ENCODE results near the gene EXOC6. TPM values are rescaled to one million over a fixed set of nuclear protein-coding genes. Genes with fewer than 3 reads are reported as not detected.
"Not testable (repeated sequence)": the region's sequence is repeated elsewhere in the genome, so short reads cannot be mapped to it uniquely, and the experiment has no call there.

The EXOC6 gene
- total and polyA plus RNA-seq, 11 donors = 5.8 to 12.3 (median 9.9) TPM

DNA sequence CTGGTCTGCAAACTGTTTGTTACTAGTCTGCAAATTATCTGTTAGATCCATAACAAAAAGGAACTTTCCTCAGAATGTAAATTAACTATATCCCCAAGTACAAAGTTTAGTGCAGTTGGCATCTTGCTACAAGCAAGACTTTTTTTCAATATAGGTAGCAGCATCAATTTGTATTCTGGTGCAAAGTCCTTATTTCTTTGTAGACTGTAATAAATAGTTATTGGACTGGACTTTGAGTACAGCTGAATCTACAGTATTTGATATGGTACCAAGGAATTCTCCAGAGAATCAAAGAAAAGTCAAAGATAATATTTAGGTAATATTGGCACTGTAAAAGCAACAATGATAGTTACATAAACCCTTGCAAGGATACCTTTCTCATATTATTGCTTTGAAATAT is 89.6 kb downstream of the EXOC6 start:
- H3K36me3 ChIP-seq = peaks cover 0 to 45% (median 18%) of the 10 kb centered on the region in 9 donors
- no peak overlapping the region for H3K27ac ChIP-seq
- no peaks in the 10 kb centered on the region for H3K9me3 ChIP-seq
- TF ChIP-seq CTCF (IDR thresholded peaks at IDR 0.05) = no peak
- no peak for TF ChIP-seq POLR2A (IDR thresholded peaks at IDR 0.05)
- DNase-seq = no peak
- H3K4me3 ChIP-seq = no peak overlapping the region
- ATAC-seq = no peak
- intact Hi-C loops (cut with DNase I) = no loop called here
- H3K4me1 ChIP-seq = no peaks in the 10 kb centered on the region
- H3K27me3 ChIP-seq = no peaks in the 10 kb centered on the region

GRCh38 chr10:92938841-92939240 is 90.5 kb downstream of the EXOC6 start:
- TF ChIP-seq CTCF (IDR thresholded peaks at IDR 0.05) = no peak
- no peak for TF ChIP-seq POLR2A (IDR thresholded peaks at IDR 0.05)
- Histone ChIP-seq H3K4me1 (no peaks in the 10 kb centered on the region), H3K27ac (no peak overlapping the region), H3K27me3 (no peaks in the 10 kb centered on the region), H3K4me3 (no peak overlapping the region), H3K9me3 (no peaks in the 10 kb centered on the region), H3K36me3 (peaks cover 0 to 41% (median 22%) of the 10 kb centered on the region in 9 donors)
- intact Hi-C loops (cut with DNase I) = no loop called here
- ATAC-seq (no peak), DNase-seq (no peak)
- 93 to 100% (median 98%) methylated on average over 1 of the region's 1 CpG for WGBS, 4 donors

DNA sequence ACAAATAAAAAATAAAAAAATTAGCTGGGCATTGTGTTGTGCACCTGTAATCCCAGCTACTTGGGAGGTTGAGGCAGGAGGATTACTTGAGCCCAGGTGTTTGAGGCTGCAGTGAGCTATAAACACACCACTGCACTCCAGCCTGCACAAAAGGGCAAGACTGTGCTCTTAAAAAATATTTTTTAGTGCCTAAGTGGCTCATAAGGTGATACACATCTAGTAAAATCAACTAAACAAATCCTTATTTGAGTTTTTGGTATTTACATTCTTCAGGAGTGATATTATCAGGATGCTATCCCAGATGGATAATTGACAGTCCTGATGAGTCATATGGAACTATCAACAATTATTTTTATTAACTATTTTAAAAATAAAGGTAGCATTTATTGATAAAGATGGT is 93.9 kb downstream of the EXOC6 start:
- H3K36me3 ChIP-seq = peaks cover 0 to 45% (median 34%) of the 10 kb centered on the region in 9 donors
- ATAC-seq (no peak), DNase-seq (no peak)
- no peaks in the 10 kb centered on the region for H3K27me3 ChIP-seq
- H3K4me1 ChIP-seq = no peaks in the 10 kb centered on the region
- no peak overlapping the region for H3K27ac ChIP-seq
- no peak for TF ChIP-seq POLR2A (IDR thresholded peaks at IDR 0.05)
- TF ChIP-seq CTCF (IDR thresholded peaks at IDR 0.05) = no peak
- H3K9me3 ChIP-seq = no peaks in the 10 kb centered on the region
- H3K4me3 ChIP-seq = no peak overlapping the region
- intact Hi-C loops (cut with DNase I) = no loop called here

DNA sequence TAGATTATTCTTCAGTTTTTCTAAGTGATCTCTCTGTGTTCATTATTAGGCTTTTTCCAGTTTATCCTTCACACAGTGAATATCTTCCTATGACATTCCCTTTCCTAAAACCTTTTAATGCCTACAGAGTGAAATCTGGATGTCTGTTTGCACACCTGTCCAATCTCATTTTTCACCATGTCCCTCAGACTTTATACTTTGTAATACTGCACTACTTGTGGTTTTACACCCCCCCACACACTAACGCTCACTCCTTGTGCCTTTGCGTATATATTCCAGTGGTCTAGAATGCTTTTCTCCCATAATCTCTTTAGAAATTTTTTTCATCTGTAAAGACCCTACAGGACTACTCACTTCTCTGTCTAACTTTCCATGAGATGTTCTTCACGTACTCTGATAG is 98.2 kb downstream of the EXOC6 start:
- ATAC-seq = no peak
- WGBS, 4 donors = 97 to 98% (median 98%) methylated on average over 3 of the region's 3 CpGs
- H3K36me3 ChIP-seq = peaks cover 0 to 56% (median 46%) of the 10 kb centered on the region in 9 donors

GRCh38 chr10:92952573-92952972 is 104.3 kb downstream of the EXOC6 start:
- DNase-seq; H3K27ac ChIP-seq; ATAC-seq; H3K9me3 ChIP-seq; H3K4me3 ChIP-seq; H3K27me3 ChIP-seq; intact Hi-C loops (cut with DNase I); H3K4me1 ChIP-seq: not testable (repeated sequence)
- peaks cover 0 to 55% (median 40%) of the 10 kb centered on the region in 9 donors for H3K36me3 ChIP-seq

More for the DNA sequence above, 98.2 kb downstream of the EXOC6 start:
- Histone ChIP-seq H3K9me3 (no peaks in the 10 kb centered on the region), H3K27me3 (no peaks in the 10 kb centered on the region), H3K4me3 (no peak overlapping the region), H3K27ac (no peak overlapping the region), H3K4me1 (peaks cover 0 to 3% (median 0%) of the 10 kb centered on the region in 12 donors)
- intact Hi-C loops (cut with DNase I) = no loop called here
- TF ChIP-seq POLR2A (IDR thresholded peaks at IDR 0.05) = no peak
- TF ChIP-seq CTCF (IDR thresholded peaks at IDR 0.05) = no peak
- DNase-seq = no peak

Measured in heart left ventricle (tissue), 16 donors.